ENCODE data around the gene TMEM61.
A peak's percentile ranks its signal among the peaks of the same experiment; 100 is the strongest.

The TMEM61 gene

DNA sequence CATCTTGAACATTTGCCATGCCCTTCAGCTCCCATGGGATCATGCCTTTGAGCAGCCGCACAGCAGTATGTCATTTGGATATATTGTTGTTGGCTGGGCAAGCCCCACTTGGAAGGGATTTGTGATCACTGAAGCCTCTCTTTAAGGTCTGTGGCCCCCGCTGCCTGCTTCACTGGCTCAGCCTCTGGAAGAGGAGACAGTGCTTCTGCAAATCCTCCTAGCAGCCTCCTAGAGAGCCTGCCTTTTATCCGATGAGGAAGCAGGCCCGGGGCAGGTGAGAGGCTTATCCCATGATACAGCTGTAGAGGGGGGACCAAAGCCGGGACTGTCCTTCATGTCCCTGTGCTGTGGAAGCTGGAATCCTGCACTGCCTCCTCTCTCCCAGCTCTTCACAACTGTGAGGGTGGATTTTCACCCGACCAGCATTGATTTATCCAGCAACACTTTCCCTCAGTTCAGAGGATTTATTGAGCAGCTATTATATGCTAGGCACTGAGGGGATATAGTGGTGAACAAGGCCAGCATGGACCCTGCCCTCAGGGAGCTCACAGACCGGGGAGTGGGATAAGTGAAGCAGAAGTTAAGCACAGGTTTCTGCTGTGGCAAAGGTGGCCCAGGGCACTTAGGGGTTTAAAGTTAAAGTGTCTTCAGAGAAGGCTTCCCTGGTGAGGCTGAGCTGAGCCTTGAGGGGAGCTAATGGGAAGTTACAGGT is 3.9 kb downstream of the TMEM61 start:
- DNase-seq (ENCODE audit: low read depth), result no peak
- TF ChIP-seq, protein P1, sequence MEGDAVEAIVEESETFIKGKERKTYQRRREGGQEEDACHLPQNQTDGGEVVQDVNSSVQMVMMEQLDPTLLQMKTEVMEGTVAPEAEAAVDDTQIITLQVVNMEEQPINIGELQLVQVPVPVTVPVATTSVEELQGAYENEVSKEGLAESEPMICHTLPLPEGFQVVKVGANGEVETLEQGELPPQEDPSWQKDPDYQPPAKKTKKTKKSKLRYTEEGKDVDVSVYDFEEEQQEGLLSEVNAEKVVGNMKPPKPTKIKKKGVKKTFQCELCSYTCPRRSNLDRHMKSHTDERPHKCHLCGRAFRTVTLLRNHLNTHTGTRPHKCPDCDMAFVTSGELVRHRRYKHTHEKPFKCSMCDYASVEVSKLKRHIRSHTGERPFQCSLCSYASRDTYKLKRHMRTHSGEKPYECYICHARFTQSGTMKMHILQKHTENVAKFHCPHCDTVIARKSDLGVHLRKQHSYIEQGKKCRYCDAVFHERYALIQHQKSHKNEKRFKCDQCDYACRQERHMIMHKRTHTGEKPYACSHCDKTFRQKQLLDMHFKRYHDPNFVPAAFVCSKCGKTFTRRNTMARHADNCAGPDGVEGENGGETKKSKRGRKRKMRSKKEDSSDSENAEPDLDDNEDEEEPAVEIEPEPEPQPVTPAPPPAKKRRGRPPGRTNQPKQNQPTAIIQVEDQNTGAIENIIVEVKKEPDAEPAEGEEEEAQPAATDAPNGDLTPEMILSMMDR (conservative IDR thresholded peaks at IDR 0.05; ENCODE audit: control insufficient read depth, insufficient read depth, low read depth, low read length), result no peak
- H3K4me3 ChIP-seq (ENCODE audit: control insufficient read depth, low read depth, low read length), result no peak overlapping the region

DNA sequence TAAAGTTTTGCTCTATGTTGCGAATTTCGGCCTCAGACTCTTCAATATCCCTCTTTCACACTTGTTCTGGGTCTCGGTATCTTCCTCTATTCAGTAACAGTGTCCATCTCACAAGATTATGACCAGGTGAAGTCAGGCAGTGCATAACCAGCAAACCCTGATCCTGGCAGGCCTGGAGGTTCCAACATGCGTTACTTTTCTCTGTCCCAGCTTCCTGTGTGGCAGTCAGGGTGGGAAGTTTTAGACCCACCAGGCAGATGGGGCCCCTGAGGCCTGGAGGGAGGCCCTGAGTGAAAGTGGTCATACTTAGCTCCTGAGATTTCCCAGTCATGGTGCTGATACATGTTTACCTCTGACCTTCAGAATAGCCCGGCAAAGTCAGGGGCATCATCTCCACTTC is 5.1 kb downstream of the TMEM61 start:
- DNase-seq (ENCODE audit: low read depth), result no peak

DNA sequence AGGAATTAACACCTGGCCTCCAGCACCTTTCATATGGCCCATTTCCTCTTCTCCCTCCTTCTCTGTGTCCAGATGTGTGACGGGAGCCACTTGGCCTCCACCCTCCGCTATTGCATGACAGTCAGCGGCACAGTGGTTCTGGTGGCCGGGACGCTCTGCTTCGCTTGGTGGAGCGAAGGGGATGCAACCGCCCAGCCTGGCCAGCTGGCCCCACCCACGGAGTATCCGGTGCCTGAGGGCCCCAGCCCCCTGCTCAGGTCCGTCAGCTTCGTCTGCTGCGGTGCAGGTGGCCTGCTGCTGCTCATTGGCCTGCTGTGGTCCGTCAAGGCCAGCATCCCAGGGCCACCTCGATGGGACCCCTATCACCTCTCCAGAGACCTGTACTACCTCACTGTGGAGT is 5.6 kb downstream of the TMEM61 start:
- TF ChIP-seq, protein P1 (conservative IDR thresholded peaks at IDR 0.05; ENCODE audit: control insufficient read depth, insufficient read depth, low read depth, low read length), result no peak
- no peak overlapping the region for H3K4me3 ChIP-seq (ENCODE audit: control insufficient read depth, low read depth, low read length)
- no peak for DNase-seq (ENCODE audit: low read depth)

More for the DNA sequence above, 5.1 kb downstream of the TMEM61 start:
- no peak overlapping the region for H3K4me3 ChIP-seq (ENCODE audit: control insufficient read depth, low read depth, low read length)
- TF ChIP-seq, protein P1 (conservative IDR thresholded peaks at IDR 0.05; ENCODE audit: control insufficient read depth, insufficient read depth, low read depth, low read length), result no peak

DNA sequence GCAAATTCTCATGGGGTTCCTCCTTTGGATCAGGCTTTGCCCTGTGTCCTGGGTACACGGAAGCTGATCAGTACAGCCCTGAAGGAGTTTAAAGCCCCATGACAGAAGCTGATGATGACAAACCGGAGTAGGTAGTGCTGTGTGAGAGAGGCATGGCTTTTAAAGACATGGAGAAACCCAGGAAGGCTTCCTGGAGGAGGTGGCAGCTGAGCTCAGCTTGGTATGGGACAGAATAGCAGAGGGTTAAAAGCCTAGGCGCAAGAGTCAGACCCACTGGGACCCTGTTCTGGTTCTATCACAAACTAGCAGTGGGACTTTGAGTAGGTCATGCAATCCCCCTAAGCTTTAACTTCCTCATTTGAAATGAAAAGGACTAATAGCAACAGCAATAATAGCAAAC is 6.1 kb downstream of the TMEM61 start:
- DNase-seq (ENCODE audit: low read depth), result no peak
- TF ChIP-seq, protein P1 (conservative IDR thresholded peaks at IDR 0.05; ENCODE audit: control insufficient read depth, insufficient read depth, low read depth, low read length), result no peak
- H3K4me3 ChIP-seq (ENCODE audit: control insufficient read depth, low read depth, low read length), result no peak overlapping the region

DNA sequence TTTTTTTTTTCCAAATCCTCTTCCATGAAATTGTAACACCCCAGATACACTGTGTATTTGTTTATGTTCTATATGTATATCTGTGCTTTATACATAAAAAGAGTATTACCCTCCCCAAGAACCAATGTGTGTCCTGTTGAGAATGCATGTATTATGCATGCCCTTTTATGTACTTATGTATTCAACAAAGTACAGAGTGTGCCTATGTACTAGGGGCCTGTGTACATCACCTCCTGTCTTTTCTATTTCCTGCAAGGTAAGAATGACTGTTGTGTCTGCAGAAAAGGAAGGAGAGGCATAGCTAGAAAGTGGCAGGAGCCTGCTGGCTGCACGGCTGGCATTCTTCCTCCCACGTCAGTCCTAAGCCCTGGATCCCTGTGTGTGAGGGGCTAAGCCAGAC is 7.0 kb downstream of the TMEM61 start:
- TF ChIP-seq, protein P1 (conservative IDR thresholded peaks at IDR 0.05; ENCODE audit: control insufficient read depth, insufficient read depth, low read depth, low read length), result no peak
- no peak for DNase-seq (ENCODE audit: low read depth)
- no peak overlapping the region for H3K4me3 ChIP-seq (ENCODE audit: control insufficient read depth, low read depth, low read length)

DNA sequence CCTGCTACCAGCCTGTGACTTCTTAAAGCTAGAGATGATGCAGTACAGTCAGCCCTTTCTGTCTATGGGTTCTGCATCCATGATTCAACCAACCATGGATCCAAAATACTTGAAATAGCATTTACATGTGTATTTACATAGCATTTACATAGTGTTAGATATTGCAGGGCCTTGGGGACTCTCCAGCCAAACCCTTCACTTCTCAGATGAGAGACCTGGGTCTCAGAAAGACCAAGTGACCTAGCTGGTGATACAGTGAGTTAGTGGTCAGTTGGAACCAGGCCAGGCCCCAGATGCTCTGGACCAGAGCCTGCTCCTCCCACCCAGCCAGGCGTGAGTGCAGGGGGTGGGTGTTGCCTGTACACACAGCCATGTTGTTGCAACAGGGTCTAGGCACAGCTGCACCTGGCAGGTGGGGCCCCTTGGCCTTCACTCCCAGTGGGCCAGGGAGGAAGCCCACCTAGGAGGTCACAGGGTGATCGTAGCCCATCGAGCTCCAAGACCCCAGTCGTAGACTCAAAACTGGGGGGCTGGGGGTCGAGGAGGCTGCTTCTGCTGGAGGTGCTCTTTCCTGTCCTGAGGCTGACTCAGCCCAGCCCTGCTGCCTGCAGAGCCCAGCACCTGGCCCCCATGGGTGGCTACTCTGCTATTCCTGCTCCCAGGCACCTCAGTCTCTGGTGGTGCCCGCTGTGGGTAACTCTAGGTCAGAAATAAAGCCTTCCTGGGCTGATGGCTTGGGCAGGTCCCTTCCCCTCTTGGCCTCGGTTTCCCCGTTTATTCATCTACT is 7.7 kb downstream of the TMEM61 start:
- peak; percentile 22 for DNase-seq (ENCODE audit: low read depth)
- TF ChIP-seq, protein P1 (conservative IDR thresholded peaks at IDR 0.05; ENCODE audit: control insufficient read depth, insufficient read depth, low read depth, low read length), result no peak

More for the DNA sequence above, 7.7 kb downstream of the TMEM61 start:
- no peak overlapping the region for H3K4me3 ChIP-seq (ENCODE audit: control insufficient read depth, low read depth, low read length)

Data from fibroblast of mammary gland (primary cell).